ENCODE measurements around the gene TMTC1.
"Not testable (repeated sequence)": the region's sequence is repeated elsewhere in the genome, so short reads cannot be mapped to it uniquely, and the experiment has no call there.

TMTC1 gene

GRCh38 chr12:29656762-29657538 lies 126.8 kb downstream of the TMTC1 start:
- DNase-seq = no peak

DNA sequence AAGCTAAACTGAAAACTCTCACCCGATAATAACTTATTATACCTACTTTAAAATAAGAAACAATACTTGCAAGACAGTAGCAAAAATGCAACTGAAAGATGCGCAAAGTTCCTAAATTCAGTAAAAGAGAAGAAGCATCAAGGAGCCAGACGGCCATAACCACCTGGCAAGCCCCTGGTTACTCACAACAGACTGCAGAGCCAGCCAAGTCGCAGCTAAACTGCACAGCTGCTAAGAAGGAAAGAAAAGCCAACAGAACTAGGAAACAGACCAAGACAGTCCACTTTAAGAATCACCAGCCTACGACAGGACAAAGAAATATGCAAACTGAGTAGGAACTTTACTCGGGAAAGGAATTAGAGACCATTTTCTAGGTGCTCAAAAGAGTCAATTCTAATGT lies 127.9 kb downstream of the TMTC1 start:
- DNase-seq = no peak

DNA sequence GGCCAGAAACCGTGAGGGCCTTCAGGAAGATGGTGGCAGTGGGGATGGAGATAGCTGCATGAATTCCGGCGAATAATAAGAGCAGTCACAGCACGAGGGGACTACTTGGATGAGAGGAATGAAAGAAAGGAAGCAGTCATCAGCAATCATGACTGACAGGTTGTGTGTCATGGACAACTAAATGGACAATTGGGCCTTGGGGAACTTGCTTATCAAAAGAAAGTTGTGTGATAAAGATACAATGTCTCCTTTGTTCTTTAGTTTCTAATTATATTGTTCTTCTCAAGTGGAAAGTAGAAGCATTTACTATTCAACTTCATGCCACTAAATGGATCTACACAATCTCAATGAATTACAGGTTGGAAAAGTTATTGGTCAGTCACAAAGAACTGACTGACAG lies 130.5 kb downstream of the TMTC1 start:
- DNase-seq = no peak

DNA sequence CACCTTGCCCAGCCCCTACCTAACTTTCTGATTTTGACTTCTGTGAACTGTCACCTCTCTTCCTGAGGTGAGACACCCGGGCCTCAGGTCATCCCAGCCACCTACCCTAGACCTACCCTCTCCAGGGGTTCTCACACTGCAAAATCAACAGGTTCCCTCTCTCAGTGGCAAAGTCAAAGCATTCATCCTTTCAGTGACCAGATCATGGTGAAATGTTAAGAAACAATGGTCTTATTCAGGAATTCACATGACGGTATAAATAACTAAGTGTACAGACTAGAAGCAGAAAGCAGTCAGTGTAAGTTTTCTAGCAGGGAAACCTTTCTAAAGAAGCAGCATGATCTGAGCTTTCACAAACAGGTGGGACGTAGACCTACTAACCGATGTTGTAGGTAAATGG lies 133.4 kb downstream of the TMTC1 start:
- no peak for DNase-seq

DNA sequence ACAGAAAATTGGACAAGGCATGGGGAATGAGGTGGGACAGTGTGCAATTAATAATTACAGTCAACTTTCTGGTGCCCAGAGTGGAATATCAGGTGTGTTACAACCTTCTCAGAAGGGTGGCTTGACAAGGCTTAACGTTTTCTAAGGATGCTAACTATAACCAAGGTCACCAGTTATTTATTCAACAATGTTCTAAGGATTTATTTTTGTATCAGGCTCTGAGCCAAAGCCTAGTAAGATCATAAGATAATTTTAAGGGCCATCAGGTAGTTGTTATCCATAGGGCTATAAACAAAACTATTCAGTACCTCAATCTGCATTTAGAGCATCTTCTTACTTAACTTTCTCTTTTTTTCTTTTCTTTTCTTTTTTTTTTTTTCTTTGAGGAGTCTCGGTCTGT lies 134.0 kb downstream of the TMTC1 start:
- DNase-seq = no peak

- no peak for DNase-seq
Observed at GRCh38 chr12:29644536-29645162, 139.1 kb downstream of the TMTC1 start.

DNA sequence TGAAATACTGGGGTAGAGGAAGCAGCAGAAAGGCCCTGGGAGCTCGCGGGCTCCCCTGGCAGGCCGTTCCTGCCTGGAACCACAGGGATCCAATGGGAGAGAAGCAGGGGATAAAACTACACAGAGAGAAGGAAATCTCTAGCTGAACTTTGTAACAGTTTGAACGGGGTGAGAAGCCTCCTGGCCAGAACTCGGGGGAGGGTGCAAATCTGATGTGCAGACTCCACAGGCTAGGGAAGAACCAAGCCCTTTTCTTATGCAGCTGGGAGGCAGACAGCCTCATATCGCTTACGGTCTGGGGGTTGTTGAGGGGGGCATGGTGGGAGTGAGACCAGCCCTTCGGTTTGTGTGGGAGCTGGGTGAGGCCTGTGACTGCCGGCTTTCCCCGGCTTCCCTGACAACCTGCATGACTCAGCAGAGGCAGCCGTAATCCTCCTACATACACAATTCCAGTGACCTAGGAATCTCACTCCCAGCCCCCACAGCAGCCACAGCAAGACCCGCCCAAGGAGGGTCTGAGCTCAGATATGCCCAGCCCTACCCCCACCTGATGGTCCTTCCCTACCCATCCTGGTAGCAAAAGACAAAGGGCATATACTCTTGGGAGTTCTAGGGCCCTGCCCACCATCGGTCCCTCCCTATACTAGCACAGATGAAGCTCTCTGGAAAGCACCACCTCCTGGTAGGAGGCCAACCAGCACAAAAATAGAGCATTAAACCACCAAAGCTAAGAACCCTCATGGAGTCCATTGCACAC lies 143.0 kb downstream of the TMTC1 start:
- DNase-seq = no peak

DNA sequence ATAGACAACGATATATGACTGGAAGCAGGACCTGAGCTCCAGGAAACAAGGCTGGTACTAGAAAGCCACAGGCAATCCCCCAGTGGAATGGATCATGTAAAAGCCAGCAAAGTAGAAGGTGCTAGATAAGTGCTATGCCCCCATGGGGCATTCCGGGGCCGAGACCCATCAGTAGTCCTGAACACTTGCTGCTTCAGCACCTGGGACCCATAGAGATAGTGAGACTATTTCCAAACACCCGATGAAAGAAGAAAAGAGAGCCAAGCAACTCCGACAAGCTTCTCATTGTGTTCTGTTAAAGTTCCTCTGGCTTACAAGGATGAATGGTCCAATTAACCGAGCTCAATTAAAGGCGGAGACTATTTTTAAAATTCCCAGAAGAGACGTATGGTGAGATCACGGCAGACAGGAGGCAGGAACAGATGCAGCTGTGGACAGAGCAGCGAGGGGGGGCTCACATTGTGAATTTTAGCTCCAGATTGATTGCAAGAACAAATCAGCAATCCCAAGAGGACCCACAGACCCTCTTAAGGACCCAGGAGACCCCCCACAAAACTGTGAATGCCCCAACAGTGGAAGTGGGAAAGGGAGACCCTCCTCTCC lies 143.7 kb downstream of the TMTC1 start:
- no peak for DNase-seq

DNA sequence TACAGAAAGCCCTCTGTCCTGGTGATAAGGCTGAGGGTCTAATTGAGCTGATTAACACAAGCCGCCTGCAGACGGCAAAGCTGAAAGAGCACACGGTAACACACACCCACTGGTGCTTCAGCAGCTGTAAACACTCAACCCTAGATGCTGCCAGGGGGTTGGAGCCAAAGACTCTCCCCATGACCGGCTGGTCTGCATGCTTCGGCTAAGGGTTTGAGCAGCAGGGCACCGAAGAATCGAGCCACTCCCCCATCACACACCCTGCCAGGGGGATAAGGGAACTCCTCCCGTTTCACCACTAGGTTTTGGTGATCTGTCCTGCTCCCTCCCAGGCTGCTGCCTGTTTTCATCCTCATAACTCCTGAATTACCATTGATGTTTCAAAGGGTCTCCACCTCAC lies 145.2 kb downstream of the TMTC1 start:
- DNase-seq = no peak

- DNase-seq = no peak
Observed at GRCh38 chr12:29634057-29634456, 149.7 kb downstream of the TMTC1 start.

DNA sequence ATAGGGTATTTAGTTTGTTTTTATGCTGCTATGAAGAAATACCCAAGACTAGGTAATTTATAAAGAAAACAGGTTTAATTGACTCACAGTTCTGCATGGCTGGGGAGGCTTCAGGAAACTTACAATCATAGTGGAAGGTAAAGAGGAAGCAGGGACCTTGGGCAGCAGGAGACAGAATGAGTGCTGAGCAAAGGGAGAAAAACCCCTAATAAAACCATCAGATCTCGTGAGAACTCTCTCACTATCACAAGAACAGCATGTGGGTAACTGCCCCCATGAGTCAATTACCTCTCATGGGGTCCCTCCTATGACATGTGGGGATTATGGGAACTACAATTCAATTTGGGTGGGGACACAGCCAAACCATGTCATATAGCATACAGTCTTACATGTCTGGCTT lies 153.6 kb downstream of the TMTC1 start:
- not testable (repeated sequence) for DNase-seq

DNA sequence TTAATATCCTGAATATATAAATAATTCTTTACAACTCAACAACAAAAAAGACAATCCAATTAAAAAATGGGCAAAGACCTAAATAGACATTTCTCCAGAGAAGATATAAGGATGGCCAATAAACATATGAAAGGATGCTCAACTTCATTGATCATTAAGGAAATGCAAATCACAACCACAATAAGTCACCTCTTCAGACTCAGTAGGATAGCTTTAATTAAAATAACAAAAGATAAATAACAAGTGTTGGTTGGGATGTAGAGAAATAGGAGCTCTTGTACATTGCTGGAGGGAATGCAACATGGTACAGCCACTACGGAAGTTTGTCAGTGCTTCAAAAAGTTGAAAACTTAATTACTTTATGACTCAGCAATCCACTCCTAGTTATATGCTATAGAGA lies 156.5 kb downstream of the TMTC1 start:
- no peak for DNase-seq

- DNase-seq = no peak
Observed at GRCh38 chr12:29625359-29625953, 158.3 kb downstream of the TMTC1 start.

DNA sequence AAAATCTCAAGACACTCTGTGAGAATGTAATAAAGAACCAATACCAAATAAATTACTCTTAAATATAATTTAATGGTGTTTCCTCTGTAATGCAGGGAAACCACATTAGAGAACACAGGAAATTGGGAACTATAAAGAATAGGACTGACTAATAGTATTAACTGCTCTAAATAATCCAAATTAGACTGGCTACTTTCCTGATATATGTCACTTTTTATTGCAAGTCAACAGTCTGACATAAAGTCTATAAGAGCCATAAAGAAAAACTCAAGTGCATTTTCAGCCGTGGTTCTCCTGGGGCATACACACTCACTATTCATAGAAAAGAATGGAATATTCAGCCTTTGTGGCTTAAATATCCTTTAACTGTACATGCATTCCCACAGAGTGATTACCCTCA lies 161.5 kb downstream of the TMTC1 start:
- no peak for DNase-seq

- DNase-seq = no peak
Observed at GRCh38 chr12:29620030-29620429, 163.7 kb downstream of the TMTC1 start.

DNA sequence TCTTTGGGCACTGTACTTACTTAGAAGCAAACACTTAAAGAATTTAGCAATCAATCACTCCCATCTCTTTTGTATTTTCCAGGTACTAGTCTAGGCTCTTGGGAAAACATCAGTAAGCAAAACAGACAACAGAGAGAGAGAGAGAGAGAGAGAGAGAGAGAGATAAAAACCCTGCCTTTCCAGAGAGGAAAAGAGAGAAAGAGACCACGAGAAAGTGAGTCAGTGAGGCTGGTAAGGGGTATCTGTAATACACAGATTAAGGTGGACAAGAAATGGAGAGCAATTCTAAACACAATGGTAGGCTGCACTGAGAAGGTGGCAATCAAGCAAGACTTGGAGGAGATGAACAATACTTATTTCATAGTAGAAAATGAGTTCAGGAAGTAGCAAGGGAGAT lies 166.3 kb downstream of the TMTC1 start:
- no peak for DNase-seq

- DNase-seq = no peak
Observed at GRCh38 chr12:29616664-29617406, 166.9 kb downstream of the TMTC1 start.

DNA sequence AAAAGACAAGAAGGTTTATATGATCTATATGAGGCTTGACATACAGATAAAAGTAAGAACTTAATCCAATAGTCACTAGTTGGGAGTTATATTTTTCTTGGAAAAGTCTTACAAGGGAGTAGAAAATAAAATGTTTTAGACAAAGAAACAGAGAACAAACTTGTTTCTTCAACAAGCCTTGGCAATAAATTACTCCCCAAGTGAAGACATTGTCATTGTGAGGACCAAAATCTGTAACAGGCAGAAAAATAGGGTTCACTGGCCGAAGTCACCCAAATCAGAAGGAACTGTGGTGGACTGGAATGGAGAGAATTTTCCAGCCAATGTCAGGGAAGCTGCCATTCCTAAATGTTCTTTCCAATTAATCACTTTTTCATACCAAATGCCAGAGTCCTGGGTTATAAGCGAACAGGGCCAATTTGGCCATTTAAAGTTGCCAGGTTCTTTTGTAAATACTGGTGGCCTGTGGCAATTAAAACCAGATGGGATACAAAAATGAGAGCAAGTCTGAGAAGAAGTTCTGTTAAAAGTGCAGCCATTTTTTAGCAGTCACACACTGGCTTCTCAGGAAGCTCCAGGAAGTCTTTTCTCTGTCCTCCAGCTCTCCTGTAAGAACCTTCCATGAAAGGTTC lies 168.9 kb downstream of the TMTC1 start:
- no peak for DNase-seq

- no peak for DNase-seq
Observed at GRCh38 chr12:29612912-29613311, 170.8 kb downstream of the TMTC1 start.

GRCh38 chr12:29611906-29612305 lies 171.8 kb downstream of the TMTC1 start:
- DNase-seq = no peak

- DNase-seq = no peak
Observed at GRCh38 chr12:29610473-29611170, 173.1 kb downstream of the TMTC1 start.

Data from NCI-H774 (cell line).